NCI-H1092 treated with DMSO at 0.1 percent for 48 hours (cell line): ENCODE data around the gene F2RL3.
A peak's percentile ranks its signal among the peaks of the same experiment; 100 is the strongest.

Experiments
- DNase-seq: peaks from one replicate; lab custom pipeline; 2025; lab: John Stamatoyannopoulos, UW

F2RL3 gene

DNA sequence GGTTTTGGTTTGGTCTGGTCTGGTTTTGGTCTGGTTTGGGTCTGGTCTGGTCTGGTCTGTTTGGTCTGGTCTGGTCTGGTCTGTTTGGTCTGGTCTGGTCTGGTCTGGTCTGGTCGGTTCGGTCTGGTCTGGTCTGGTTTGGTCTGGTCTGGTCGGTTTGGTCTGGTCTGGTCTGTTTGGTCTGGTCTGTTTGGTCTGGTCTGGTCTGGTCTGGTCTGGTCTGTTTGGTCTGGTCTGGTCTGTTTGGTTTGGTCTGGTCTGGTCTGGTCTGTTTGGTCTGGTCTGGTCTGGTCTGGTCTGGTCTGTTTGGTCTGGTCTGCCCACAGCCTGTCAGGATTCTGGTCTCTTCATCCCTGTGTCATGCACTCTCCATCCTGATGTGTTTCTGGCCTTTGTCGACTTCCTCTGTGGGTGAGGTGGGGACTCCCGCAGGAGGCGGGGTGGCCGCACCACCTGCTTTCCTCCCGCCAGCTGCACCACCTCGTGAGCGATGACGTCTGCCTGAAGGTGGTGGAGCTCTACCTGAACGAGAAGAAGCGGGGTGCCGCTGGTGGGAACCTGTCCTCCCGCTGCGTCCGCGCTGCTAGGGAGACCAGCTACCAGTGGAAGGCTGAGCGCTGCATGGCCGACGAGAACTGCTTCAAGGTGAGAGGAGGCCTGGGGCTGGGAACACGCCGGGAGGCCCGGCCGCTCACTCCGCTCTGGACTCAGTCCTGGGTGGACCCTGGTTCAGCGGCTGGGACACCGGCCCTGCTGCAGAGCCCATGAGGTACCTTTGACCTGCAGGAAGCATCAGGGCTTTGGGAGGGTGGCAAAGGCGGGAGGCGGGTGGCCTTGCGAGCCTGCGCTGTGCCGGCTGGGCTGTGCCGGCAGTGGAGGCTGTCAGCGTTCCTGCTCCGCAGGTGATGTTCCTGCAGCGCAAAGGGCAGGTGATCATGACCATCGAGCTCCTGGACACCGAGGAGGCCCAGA, 12.9 kb upstream of the F2RL3 start:
- no peak for DNase-seq

- no peak for DNase-seq
Measured at GRCh38 chr19:16876904-16877361, 11.9 kb upstream of the F2RL3 start.

DNA sequence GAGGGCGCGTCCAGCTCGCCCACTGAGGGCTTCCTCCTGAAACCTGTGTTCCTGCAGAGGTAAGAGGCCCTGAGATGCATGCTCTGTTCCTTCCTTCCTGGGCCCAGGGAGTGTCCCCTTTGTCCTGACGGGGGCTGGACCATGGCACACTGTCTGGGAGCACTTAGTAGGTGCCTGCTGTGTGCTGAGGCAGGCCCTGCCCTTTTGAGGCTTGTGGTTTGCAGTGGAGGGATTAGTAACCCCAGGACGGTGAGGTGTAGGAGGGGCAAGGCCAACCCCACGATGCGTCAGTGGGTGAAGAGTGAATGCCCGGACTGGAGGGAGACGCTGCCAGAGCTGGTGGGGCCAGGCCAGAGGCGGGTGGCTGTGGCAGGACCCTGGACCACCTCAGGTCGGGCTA, 11.2 kb upstream of the F2RL3 start:
- DNase-seq = no peak

GRCh38 chr19:16878181-16878965, 10.4 kb upstream of the F2RL3 start:
- DNase-seq = no peak

GRCh38 chr19:16880884-16881554, 7.8 kb upstream of the F2RL3 start:
- no peak for DNase-seq

DNA sequence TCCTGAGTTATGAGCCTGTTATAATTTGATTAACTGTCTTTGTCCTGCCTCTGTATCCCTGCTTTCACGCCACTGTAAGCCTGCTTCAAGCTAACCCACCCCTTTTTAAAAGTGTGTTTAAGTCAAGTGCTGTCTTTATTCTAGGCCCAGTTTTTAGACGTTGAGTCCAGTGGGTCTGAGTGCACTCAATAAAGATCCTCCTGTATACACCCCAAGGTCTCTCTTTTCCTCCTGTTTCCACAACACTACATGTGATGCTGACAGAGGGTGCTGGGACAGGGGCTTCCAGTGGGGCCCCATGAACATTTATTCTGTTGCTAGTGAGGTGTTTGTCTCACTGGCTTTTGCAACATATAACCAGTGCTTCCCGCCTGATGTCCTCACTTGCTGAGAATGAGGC, 6.7 kb upstream of the F2RL3 start:
- DNase-seq = no peak

- no peak for DNase-seq
Measured at GRCh38 chr19:16883522-16883921, 5.3 kb upstream of the F2RL3 start.

GRCh38 chr19:16885166-16885565, 3.6 kb upstream of the F2RL3 start:
- DNase-seq = no peak

GRCh38 chr19:16886305-16886880, 2.4 kb upstream of the F2RL3 start:
- no peak for DNase-seq

DNA sequence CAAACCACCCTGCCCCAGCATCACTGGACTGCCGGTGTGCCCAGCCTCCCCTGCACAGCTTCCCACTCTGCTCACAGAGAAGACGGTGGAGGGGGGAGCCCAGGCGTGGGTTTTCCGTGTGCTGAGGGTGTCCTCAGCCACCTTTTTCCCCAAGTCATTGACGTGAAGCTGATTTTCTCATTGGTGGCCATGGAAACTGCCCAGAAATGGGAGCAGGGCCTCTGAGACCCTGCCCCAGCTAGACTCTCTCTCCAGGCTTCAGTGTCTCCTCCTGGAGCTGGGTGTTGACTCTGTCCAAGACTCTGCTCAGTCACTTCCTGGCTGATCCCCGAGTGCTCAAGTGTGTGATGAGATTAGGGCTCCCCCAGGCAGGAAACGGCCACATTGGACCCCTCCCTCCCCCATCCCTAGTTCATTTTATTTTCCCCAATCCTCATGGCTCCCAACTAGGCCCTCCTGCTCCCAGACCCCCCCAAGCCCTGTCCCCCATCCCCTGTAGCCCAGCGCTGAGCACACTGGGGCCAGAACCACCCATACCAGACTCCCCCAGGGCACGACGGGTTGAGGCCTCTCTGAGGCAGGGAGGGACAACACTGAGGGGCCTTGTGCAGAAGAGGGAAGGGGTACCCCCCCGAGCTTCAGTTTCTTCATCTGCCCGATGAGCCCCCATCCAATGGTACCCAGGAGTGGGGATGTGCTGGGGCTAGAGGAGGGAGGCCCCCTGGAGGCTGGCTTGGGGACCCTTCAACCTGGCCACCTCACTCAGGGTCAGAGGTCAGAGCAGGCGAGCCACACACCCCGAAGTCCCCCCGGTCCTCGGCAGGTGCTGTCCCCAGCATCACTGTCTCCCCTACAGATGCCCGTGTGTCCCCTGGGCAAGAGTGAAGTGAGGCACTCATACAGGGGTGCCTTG, 1.2 kb upstream of the F2RL3 start:
- DNase-seq = no peak

- DNase-seq = peak; percentile 33
Measured at GRCh38 chr19:16889366-16889882, 625 bp downstream of the F2RL3 start.

DNA sequence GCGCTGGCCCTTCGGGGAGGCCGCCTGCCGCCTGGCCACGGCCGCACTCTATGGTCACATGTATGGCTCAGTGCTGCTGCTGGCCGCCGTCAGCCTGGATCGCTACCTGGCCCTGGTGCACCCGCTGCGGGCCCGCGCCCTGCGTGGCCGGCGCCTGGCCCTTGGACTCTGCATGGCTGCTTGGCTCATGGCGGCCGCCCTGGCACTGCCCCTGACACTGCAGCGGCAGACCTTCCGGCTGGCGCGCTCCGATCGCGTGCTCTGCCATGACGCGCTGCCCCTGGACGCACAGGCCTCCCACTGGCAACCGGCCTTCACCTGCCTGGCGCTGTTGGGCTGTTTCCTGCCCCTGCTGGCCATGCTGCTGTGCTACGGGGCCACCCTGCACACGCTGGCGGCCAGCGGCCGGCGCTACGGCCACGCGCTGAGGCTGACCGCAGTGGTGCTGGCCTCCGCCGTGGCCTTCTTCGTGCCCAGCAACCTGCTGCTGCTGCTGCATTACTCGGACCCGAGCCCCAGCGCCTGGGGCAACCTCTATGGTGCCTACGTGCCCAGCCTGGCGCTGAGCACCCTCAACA, 1.2 kb downstream of the F2RL3 start:
- no peak for DNase-seq

DNA sequence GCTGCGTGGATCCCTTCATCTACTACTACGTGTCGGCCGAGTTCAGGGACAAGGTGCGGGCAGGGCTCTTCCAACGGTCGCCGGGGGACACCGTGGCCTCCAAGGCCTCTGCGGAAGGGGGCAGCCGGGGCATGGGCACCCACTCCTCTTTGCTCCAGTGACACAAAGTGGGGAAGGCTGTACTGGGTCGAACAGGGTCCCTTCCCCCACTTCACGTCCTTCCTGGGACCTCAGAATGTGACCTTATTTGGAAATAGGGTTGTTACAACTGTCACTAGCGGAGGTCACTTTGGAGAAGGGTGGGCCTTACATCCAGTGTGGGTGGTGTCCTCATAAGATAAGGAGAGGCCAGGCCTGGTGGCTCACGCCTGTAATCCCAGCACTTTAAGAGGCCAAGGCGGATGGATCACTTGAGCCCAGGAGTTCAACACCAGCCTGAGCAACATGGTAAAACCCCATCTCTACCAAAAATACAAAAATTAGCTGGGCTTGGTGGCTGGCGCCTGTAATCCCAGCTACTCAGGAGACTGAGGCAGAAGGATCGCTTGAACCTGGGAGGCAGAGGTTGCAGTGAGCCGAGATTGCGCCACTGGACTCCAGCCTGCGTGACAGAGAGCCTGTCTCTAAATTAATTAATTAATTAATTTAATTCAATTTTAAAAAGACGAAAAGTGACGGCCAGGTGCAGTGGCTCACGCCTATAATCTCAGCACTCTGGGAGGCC, 1.8 kb downstream of the F2RL3 start:
- no peak for DNase-seq

DNA sequence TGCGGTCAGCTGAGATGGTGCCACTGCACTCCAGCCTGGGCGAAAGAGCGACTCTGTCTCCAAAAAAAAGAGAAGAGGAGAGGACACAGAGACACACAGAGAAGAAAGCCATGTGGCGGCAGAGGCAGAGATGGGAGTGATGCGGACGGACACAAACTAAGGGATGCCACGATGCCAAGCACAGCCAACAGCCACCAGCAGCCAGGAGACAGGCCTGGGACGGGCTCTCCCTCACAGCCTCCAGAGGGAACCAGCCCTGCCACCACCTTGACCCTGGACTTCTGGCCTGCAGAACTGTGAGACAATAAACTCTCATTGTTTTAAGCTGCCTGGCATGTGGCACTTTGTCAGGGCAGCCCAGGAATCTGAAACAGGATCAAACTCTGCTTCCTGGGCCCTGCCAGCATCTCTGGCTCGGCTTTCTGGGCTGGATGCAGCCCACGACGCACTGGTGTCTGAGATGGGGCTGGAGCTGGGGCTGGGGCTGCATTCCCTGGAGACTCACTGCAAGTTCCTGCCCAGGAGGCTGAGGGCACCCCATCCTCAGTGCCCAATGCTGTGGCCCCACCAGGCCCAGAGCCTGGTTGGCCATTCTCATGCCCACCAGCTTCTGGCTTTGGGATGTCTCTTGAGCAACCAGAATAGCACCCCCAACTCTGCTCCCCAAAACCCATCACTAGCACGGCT, 3.0 kb downstream of the F2RL3 start:
- no peak for DNase-seq

GRCh38 chr19:16892436-16892835, 3.6 kb downstream of the F2RL3 start:
- no peak for DNase-seq

DNA sequence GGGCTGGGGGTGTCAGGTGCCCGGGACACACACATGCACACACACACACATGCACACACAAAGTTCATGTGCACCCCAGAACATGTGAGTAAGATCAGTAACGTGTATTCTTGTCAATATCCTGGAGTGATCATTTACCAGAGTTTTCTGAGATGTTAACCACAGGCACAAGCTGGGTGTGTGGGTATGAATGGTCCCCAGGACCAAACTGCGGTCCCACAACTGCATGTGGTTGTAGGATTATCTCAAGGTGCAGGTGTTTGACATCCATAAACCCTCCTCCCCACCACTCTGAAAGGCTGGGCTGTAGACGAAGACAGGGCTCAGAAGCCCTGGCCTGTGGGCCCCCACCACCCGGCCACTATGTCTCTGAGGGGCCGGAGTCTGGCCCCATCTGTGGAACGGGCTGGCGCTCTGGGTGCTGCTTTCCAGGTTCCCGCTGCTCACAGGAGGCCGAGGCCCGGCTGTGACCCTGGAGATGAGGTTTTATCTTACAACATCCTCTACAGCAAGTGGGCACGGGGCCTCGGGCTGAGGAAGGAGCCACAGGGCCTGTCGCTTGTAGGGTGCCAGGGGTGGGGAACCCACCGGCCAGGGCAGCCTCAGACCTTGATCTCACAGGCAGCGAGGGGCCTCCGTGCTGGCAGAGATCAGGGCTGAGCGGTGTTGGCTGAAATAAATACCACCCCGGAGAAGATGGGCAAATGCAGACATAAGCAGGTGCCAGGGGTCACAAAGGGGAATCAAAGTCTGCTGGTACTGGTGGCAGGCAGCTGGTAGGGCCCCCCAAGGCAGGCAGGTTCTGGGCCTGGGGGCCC, 4.3 kb downstream of the F2RL3 start:
- no peak for DNase-seq

- no peak for DNase-seq
Measured at GRCh38 chr19:16893686-16893989, 4.8 kb downstream of the F2RL3 start.

GRCh38 chr19:16894080-16894479, 5.3 kb downstream of the F2RL3 start:
- DNase-seq = no peak
